Tibial artery (tissue), 4 donors: ENCODE measurements around the gene VTI1A.

Experiments
- DNase-seq, 2 donors: peaks; one replicate each; pipeline ENCODE4 v3.0.0-alpha.2; 2019
- H3K27ac ChIP-seq, 2 donors: fragments of 200-600 bp; sonication (generic) in 1 of 2; 1 replicate in 1 of 2; 2 replicates in 1 of 2; pipeline ENCODE4 v1.5.1; 2018 to 2019; ENCODE audit warnings: mild to moderate bottlenecking in 1 of 2
- H3K27me3 ChIP-seq, 2 donors: fragments of 200-600 bp; sonication (generic) in 1 of 2; one replicate each; pipeline versions ENCODE4 v1.5.1 to v1.6.0; 2016 to 2019
- H3K36me3 ChIP-seq, 3 donors: fragments of 200-600 bp; sonication (generic) in 2 of 3; one replicate each; pipeline ENCODE4 v1.5.1; 2016 to 2019; ENCODE audit warnings: mild to moderate bottlenecking in 2 of 3
- H3K4me1 ChIP-seq, 4 donors: fragments of 200-600 bp; sonication (generic) in 2 of 4; 1 replicate in 3 of 4; 2 replicates in 1 of 4; pipeline ENCODE4 v1.5.1; 2016 to 2019
- H3K4me3 ChIP-seq, 2 donors: fragments of 200-600 bp; sonication (generic) in 1 of 2; 1 replicate in 1 of 2; 2 replicates in 1 of 2; pipeline ENCODE4 v1.5.1; 2018 to 2019; ENCODE audit warnings: mild to moderate bottlenecking in 2 of 2
- H3K9me3 ChIP-seq, 3 donors: fragments of 200-600 bp; sonication (generic) in 1 of 3; one replicate each; pipeline ENCODE4 v1.5.1; 2016 to 2019
- CTCF ChIP-seq, 2 experiments: fragments of 200-600 bp in 1 of 2; fragments of 450-650 bp in 1 of 2; IDR thresholded peaks; one replicate each; pipeline ENCODE4 v1.5.1; 2017 to 2019; ENCODE audit warnings: antibody characterized with exemption in 2 of 2, mild to moderate bottlenecking in 1 of 2, moderate library complexity in 1 of 2
- intact Hi-C: fragments of 100-400 bp; cut with DNase I; formaldehyde crosslinking; loops from one replicate; pipeline ENCODE4 v1.15.0; 2023; ENCODE audit warnings: low total_unique reads

VTI1A gene

GRCh38 chr10:112715581-112715980 is 268.6 kb downstream of the VTI1A start:
- intact Hi-C loops: loop anchor here (5.0 kb wide), 1 partner anchor 412 kb away; no protein-coding TSS in a partner anchor
- H3K9me3 ChIP-seq: no peaks in the 10 kb centered on the region
- no peak for TF ChIP-seq CTCF (IDR thresholded peaks at IDR 0.05)
- no peak overlapping the region for H3K4me3 ChIP-seq
- H3K27ac ChIP-seq: no peak overlapping the region
- DNase-seq: no peak
- peaks cover 0 to 13% (median 4%) of the 10 kb centered on the region in 4 donors for H3K4me1 ChIP-seq
- H3K36me3 ChIP-seq: no peaks in the 10 kb centered on the region
- H3K27me3 ChIP-seq: no peaks in the 10 kb centered on the region

- no peak for DNase-seq
- H3K4me3 ChIP-seq: no peak overlapping the region
- H3K27ac ChIP-seq: no peak overlapping the region
- no peaks in the 10 kb centered on the region for H3K27me3 ChIP-seq
- no peak for TF ChIP-seq CTCF (IDR thresholded peaks at IDR 0.05)
- H3K4me1 ChIP-seq: peaks cover 0 to 13% (median 4%) of the 10 kb centered on the region in 4 donors
- intact Hi-C loops: loop anchor here (5.0 kb wide), 1 partner anchor 411 kb away; no protein-coding TSS in a partner anchor
- H3K36me3 ChIP-seq: no peaks in the 10 kb centered on the region
- no peaks in the 10 kb centered on the region for H3K9me3 ChIP-seq
These were observed 269.1 kb downstream of the VTI1A start for GRCh38 chr10:112716076-112716475.

GRCh38 chr10:112716924-112717413 is 270.0 kb downstream of the VTI1A start:
- no peak overlapping the region for H3K4me3 ChIP-seq
- no peaks in the 10 kb centered on the region for H3K27me3 ChIP-seq
- no peak for TF ChIP-seq CTCF (IDR thresholded peaks at IDR 0.05)
- peaks cover 0 to 13% (median 4%) of the 10 kb centered on the region in 4 donors for H3K4me1 ChIP-seq
- no peak for DNase-seq
- intact Hi-C loops: loop anchor here (5.0 kb wide), 1 partner anchor 410 kb away; no protein-coding TSS in a partner anchor
- peak overlapping the region in 1 of 2 donors; percentile 21 for H3K27ac ChIP-seq
- H3K9me3 ChIP-seq: no peaks in the 10 kb centered on the region
- no peaks in the 10 kb centered on the region for H3K36me3 ChIP-seq

- Histone ChIP-seq H3K36me3 (no peaks in the 10 kb centered on the region), H3K4me3 (no peak overlapping the region), H3K27ac (no peak overlapping the region), H3K9me3 (no peaks in the 10 kb centered on the region), H3K27me3 (no peaks in the 10 kb centered on the region), H3K4me1 (peaks cover 0 to 13% (median 4%) of the 10 kb centered on the region in 4 donors)
- no peak for DNase-seq
- no peak for TF ChIP-seq CTCF (IDR thresholded peaks at IDR 0.05)
- intact Hi-C loops: no loop called here
These were observed 273.2 kb downstream of the VTI1A start for GRCh38 chr10:112720178-112720577.

GRCh38 chr10:112721080-112721698 is 274.2 kb downstream of the VTI1A start:
- intact Hi-C loops: no loop called here
- H3K9me3 ChIP-seq: no peaks in the 10 kb centered on the region
- no peak overlapping the region for H3K4me3 ChIP-seq
- no peak for DNase-seq
- no peak overlapping the region for H3K27ac ChIP-seq
- H3K4me1 ChIP-seq: peaks cover 0 to 13% (median 4%) of the 10 kb centered on the region in 4 donors
- no peaks in the 10 kb centered on the region for H3K27me3 ChIP-seq
- no peaks in the 10 kb centered on the region for H3K36me3 ChIP-seq
- TF ChIP-seq CTCF (IDR thresholded peaks at IDR 0.05): peak; percentile 61 to 65
